ENCODE measurements around the gene NFIC. TPM values are rescaled to one million over a fixed set of nuclear protein-coding genes. Genes with fewer than 3 reads are reported as not detected.
A peak's percentile ranks its signal among the peaks of the same experiment; 100 is the strongest.

The NFIC gene
- total and polyA plus RNA-seq, 2 of the 4 experiments (the other 2 are of a cell fraction): 21.9 to 32.1 TPM

DNA sequence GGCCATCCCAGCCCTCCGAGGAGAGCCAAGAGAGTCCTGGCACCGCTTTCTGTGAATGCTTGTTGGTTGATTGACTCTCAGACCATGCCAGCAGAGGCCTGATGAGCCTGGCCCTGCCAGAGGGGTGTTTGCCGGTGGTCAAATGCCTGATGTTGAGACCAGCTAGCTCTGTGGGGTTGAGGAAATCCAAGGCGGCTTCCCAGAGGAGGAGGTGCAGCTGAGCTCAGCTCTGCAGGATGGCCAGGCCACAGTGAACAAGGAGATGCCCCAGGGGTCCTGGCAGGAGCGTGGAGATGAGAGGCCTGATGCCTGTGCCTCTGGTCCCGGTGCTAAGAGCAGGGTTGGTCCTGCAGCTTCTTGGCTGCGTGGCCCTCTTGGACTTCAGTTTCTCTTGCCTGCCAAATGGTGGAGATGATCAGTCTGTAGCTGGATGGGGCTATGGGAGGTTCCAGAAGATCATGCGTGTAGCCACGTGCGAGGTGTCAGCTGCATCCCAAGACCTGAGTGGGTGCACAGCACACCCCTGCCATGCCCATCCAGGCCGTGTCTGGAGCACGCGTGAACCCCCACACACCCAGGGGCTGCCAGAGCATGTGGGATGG is 16.8 kb downstream of the NFIC start:
- no peak overlapping the region for H3K9ac ChIP-seq (ENCODE audit: low read depth, low read length)
- H3K4me2 ChIP-seq (ENCODE audit: low read depth, low read length): no peak overlapping the region
- H3K4ac ChIP-seq (ENCODE audit: low read depth, low read length): no peak overlapping the region
- peaks cover 4 to 75% of the 10 kb centered on the region in 2 experiments; a peak in 2 of 4 replicates for H3K79me1 ChIP-seq (ENCODE audit: low read depth in 1 of 2, low read length in 2 of 2)
- CTCF ChIA-PET: no interaction called here
- H4K8ac ChIP-seq (ENCODE audit: low read depth in 2 of 2, low read length in 2 of 2): no peak overlapping the region
- H2BK120ac ChIP-seq (ENCODE audit: low read depth, low read length): no peak overlapping the region
- BruUV-seq (replicated peaks): no TSS peak
- intact Hi-C loops (cut with micrococcal nuclease): no loop called here
- H3K4me1 ChIP-seq (ENCODE audit: control insufficient read depth, insufficient read depth, low read length): peaks cover 33% of the 10 kb centered on the region
- no peak overlapping the region for H3K4me3 ChIP-seq (ENCODE audit: insufficient read depth, low read depth, low read length)
- H4K20me1 ChIP-seq (ENCODE audit: insufficient read depth, low read length): peaks cover 95% of the 10 kb centered on the region
- H4K5ac ChIP-seq (ENCODE audit: low read depth, low read length): no peak overlapping the region
- H3K9me1 ChIP-seq (ENCODE audit: insufficient read depth, low read length): peaks cover 28% of the 10 kb centered on the region
- H2BK15ac ChIP-seq (ENCODE audit: low read depth, low read length): no peak overlapping the region
- no peak overlapping the region for H2AFZ ChIP-seq (replicated peaks; ENCODE audit: low read length, poor library complexity)
- no peak overlapping the region for H2AK9ac ChIP-seq (replicated peaks; ENCODE audit: low read depth, low read length, poor library complexity)
- H3K27me3 ChIP-seq (ENCODE audit: control insufficient read depth, insufficient read depth, low read length): no peaks in the 10 kb centered on the region
- no peaks in the 10 kb centered on the region for H3K9me3 ChIP-seq (ENCODE audit: control insufficient read depth, insufficient read depth, low read length)
- no peak for DNase-seq
- POLR2A ChIA-PET (ENCODE audit: unreplicated experiment): no interaction called here
- H2AK5ac ChIP-seq (ENCODE audit: low read depth, low read length): peak overlapping the region; percentile 26; the same call in 1 of the 2 replicates
- no peak overlapping the region for H3K14ac ChIP-seq (replicated peaks; ENCODE audit: low read depth, low read length)
- no peak overlapping the region for H2BK5ac ChIP-seq (ENCODE audit: low read depth, low read length, poor library complexity, severe bottlenecking)
- H4K91ac ChIP-seq (ENCODE audit: insufficient read depth, low read depth, low read length): no peak overlapping the region
- dilution Hi-C loops (cut with HindIII; ENCODE audit: low sequenced_read_pairs, unreplicated experiment): no loop called here
- H3K27ac ChIP-seq (ENCODE audit: insufficient read depth, low read length): peak overlapping the region; percentile 17; the same call in 1 of the 2 replicates
- H3K56ac ChIP-seq (ENCODE audit: extremely low read depth, insufficient read depth, low read length): no peak overlapping the region
- ATAC-seq (ENCODE audit: low read depth): no peak
- no peak overlapping the region for H3K18ac ChIP-seq (ENCODE audit: low read depth, low read length)
- no peak overlapping the region for H2BK20ac ChIP-seq (ENCODE audit: low read depth, low read length)
- peaks cover 30% of the 10 kb centered on the region for H3K36me3 ChIP-seq (ENCODE audit: control insufficient read depth, insufficient read depth, low read length)
- TF ChIP-seq BHLHE40 (IDR thresholded peaks at IDR 0.05; ENCODE audit: low read depth, low read length) (no peak), MXI1 (IDR thresholded peaks at IDR 0.05; ENCODE audit: borderline replicate concordance, low read depth, low read length) (no peak), NFE2L2 (IDR thresholded peaks at IDR 0.05; ENCODE audit: low read depth, low read length) (no peak), RAD21 (IDR thresholded peaks at IDR 0.05; ENCODE audit: low read length) (no peak), SMC3 (IDR thresholded peaks at IDR 0.05; ENCODE audit: low read depth, low read length) (no peak), RFX5 (IDR thresholded peaks at IDR 0.05; ENCODE audit: low read depth, low read length) (no peak), MAFK (IDR thresholded peaks at IDR 0.05; ENCODE audit: low read depth, low read length) (no peak), CEBPB (IDR thresholded peaks at IDR 0.05; ENCODE audit: low read depth, low read length) (no peak), CHD1 (IDR thresholded peaks at IDR 0.05; ENCODE audit: low read depth, low read length) (no peak), MAZ (IDR thresholded peaks at IDR 0.05; ENCODE audit: borderline replicate concordance, low read depth, low read length) (no peak), FOS (IDR thresholded peaks at IDR 0.05; ENCODE audit: low read depth, low read length) (no peak)
- TF ChIP-seq, protein P1, sequence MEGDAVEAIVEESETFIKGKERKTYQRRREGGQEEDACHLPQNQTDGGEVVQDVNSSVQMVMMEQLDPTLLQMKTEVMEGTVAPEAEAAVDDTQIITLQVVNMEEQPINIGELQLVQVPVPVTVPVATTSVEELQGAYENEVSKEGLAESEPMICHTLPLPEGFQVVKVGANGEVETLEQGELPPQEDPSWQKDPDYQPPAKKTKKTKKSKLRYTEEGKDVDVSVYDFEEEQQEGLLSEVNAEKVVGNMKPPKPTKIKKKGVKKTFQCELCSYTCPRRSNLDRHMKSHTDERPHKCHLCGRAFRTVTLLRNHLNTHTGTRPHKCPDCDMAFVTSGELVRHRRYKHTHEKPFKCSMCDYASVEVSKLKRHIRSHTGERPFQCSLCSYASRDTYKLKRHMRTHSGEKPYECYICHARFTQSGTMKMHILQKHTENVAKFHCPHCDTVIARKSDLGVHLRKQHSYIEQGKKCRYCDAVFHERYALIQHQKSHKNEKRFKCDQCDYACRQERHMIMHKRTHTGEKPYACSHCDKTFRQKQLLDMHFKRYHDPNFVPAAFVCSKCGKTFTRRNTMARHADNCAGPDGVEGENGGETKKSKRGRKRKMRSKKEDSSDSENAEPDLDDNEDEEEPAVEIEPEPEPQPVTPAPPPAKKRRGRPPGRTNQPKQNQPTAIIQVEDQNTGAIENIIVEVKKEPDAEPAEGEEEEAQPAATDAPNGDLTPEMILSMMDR (conservative IDR thresholded peaks at IDR 0.05; ENCODE audit: low read depth, low read length): no peak
- TF ChIP-seq, protein P2, sequence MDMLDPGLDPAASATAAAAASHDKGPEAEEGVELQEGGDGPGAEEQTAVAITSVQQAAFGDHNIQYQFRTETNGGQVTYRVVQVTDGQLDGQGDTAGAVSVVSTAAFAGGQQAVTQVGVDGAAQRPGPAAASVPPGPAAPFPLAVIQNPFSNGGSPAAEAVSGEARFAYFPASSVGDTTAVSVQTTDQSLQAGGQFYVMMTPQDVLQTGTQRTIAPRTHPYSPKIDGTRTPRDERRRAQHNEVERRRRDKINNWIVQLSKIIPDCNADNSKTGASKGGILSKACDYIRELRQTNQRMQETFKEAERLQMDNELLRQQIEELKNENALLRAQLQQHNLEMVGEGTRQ (IDR thresholded peaks at IDR 0.05; ENCODE audit: low read depth, low read length): no peak
- TF ChIP-seq, protein P3, sequence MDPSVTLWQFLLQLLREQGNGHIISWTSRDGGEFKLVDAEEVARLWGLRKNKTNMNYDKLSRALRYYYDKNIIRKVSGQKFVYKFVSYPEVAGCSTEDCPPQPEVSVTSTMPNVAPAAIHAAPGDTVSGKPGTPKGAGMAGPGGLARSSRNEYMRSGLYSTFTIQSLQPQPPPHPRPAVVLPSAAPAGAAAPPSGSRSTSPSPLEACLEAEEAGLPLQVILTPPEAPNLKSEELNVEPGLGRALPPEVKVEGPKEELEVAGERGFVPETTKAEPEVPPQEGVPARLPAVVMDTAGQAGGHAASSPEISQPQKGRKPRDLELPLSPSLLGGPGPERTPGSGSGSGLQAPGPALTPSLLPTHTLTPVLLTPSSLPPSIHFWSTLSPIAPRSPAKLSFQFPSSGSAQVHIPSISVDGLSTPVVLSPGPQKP (IDR thresholded peaks at IDR 0.05; ENCODE audit: borderline replicate concordance, low read depth, low read length): no peak
- H3K23ac ChIP-seq (ENCODE audit: low read depth, low read length): no peak overlapping the region
- in situ Hi-C loops (cut with MboI; ENCODE audit: low sequenced_read_pairs): no loop called here
- 68% methylated on average over 4 of the region's 13 CpGs; no CpG with 5 or more reads in 1 of the 2 experiments for WGBS, 2 experiments (ENCODE audit: extremely low coverage in 2 of 2, insufficient read length in 1 of 2)
